Left forelimb (tissue), 1 donor: ENCODE results near the gene OR8B3.
"Not testable (repeated sequence)": the region's sequence is repeated elsewhere in the genome, so short reads cannot be mapped to it uniquely, and the experiment has no call there.

Experiments
- DNase-seq: peaks from one replicate; pipeline ENCODE4 v3.0.0-alpha.2; 2018; ENCODE audit warnings: low spot score

The OR8B3 gene

DNA sequence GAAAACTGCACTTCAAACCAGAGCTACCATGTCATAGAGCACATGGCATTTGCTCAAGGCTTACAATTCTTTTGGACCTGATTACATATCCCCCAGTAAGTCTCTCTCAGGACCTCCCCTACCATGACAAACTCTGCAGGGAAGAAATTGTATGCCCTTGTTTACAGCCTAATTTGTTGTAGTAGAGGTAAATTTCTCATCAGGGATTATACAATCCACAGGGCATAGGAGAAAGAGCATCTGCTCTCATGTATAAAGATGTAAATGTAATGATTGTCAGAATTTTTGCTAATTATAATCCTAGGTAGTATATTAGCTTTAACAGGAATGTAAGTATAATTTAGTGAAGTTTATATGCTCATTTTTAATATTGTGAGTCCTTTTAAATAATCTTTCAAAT is at the start of gene OR8B3:
Gene OR8B3 (minus strand): TSS at position 101 of the 400 bp plus-strand sequence. CDS start 1,673 bp downstream, outside the sequence.
- DNase-seq = no peak

GRCh38 chr11:124446916-124447315 is 48.1 kb upstream of the OR8B3 start:
- no peak for DNase-seq

DNA sequence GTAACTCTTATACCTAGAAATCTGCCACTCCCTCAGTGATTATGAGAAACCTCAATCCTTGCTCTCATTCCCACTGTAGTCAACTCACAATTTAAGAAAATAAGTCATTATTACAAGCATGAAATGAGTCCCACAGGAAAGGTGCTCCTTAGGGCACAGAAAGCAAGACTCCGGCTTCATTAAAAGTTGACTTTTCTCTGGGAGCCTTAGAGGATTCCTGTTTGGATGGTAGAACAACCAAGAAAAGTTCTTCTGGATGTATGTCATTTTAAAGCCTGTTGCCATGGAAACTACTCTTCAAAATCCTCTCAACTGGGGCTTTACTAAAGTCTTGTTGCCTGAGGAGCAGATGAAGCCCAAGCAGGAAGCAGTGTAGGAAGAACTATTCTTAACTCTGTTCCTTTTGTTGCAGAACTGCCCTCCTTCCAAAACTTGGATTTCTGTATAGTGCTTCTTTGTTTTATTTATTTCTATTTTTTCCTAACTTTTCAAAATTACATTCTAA is 46.9 kb upstream of the OR8B3 start, which contains the start of gene OR8B8:
Gene OR8B8 (minus strand): TSS at position 51 of the 505 bp plus-strand sequence. CDS start 4,611 bp downstream, outside the sequence.
- no peak for DNase-seq

DNA sequence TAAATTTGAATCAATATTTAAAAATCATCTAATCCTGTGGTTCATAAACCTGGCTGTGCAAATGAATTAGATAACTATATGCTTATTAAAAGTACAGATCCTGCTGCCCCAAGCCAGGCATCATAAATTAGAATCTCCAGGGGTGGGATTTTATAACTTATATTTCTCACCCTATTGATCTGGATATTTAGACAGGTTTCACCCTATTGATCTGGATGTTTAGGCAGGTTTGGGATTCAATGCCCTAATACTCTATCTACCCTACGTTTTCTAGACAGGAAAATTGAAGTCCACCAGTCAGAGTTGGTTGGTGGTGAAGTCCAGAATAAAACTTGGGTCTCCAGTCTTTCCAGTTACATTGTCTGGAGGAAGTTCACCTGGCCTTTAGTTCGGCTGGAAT is 44.0 kb upstream of the OR8B3 start:
- DNase-seq = no peak

DNA sequence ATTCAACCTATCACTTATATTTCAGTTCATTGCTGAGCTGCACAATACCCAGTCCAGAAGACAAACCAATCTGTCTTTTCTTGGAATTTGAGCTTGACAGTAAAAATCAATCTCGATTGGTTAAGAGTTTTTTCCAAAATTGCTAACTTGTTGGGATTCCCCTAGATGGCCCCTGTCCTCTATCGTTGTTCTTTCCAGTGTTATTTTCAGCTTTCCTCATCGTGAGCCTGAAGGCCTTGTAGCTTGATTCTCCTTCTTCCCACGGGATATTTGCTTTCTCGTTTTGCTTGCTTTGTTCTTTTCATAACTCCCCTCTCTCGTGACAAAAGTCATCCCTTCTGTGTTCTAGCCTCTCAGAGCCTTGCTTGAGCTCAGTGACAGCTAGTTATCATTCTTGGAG is 43.6 kb upstream of the OR8B3 start:
- DNase-seq = no peak

- no peak for DNase-seq
Observed at GRCh38 chr11:124441519-124441918, 42.7 kb upstream of the OR8B3 start.

DNA sequence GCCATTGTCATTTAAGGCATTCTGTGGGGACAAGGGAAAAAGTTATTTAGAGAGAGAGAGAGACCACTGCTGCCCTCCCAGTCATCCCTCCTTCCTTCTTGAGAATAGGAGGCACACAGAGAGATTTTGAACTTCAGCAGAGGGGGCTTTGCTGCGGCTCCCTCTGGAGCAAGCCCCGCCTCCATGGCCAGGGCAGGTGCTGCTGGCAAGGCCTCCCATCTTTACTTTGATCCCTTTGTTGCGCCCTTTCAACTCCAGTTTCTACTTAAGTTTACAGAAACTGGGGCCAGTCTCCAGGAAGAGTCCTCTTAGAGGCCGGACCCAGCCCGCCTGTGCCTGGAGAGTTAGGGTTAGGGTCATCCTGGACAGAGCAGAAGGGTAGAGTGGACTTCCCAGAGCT is 42.3 kb upstream of the OR8B3 start:
- DNase-seq = no peak

- DNase-seq = no peak
Observed at GRCh38 chr11:124440608-124441007, 41.8 kb upstream of the OR8B3 start.

- DNase-seq = no peak
Observed at GRCh38 chr11:124434699-124435098, 35.9 kb upstream of the OR8B3 start.

GRCh38 chr11:124429599-124429998 is 30.8 kb upstream of the OR8B3 start:
- DNase-seq = no peak

- no peak for DNase-seq
Observed at GRCh38 chr11:124424384-124424921, 25.6 kb upstream of the OR8B3 start, which contains the start of gene OR8B4. TSS of gene OR8B4 (minus strand) at chr11:124424871. CDS start at chr11:124424871, 0 bp downstream.

DNA sequence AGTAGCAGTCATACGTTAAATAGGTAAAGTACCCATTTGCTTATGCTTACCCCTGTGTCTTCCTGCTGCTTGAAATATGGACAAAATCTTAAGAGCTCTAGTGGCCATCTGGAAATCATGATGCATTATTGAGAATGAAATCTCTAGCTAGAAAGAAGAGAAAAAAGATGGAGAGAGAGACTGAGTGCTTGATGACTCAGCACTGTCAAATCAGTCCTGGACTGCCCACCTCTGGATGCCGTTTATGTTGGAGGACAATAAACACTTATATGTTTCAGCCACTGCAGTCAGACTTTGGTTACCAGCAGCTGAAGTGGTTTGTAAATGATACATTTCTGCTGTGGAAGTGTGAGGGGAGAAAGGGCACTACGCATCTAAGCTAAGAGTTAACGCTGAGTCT is 22.2 kb upstream of the OR8B3 start:
- no peak for DNase-seq

GRCh38 chr11:124415356-124415923 is 16.6 kb upstream of the OR8B3 start:
- no peak for DNase-seq

GRCh38 chr11:124409906-124410305 is 11.1 kb upstream of the OR8B3 start:
- no peak for DNase-seq

GRCh38 chr11:124405581-124405980 is 6.8 kb upstream of the OR8B3 start:
- DNase-seq = no peak

DNA sequence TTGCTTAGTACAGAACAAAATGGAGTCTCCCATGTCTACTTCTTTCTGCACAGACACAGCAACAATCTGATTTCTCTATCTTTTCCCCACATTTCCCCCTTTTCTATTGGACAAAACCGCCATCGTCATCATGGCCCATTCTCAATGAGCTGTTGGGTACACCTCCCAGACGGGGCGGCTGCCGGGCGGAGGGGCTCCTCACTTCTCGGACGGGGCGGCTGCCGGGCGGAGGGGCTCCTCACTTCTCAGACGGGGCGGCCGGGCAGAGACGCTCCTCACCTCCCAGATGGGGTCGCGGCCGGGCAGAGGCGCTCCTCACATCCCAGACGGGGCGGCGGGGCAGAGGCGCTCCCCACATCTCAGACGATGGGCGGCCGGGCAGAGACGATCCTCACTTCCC is 4.4 kb upstream of the OR8B3 start:
- DNase-seq = not testable (repeated sequence)

GRCh38 chr11:124402326-124402922 is 3.6 kb upstream of the OR8B3 start:
- no peak for DNase-seq

GRCh38 chr11:124396847-124397246 is 2.0 kb downstream of the OR8B3 start:
- DNase-seq = not testable (repeated sequence)

- DNase-seq = no peak
Observed at GRCh38 chr11:124394408-124394807, 4.4 kb downstream of the OR8B3 start.

GRCh38 chr11:124384399-124384798 is 14.4 kb downstream of the OR8B3 start, which contains the start of gene OR8B2:
TSS of gene OR8B2 (minus strand) at chr11:124384499. CDS start at chr11:124383343, 1,156 bp downstream.
- no peak for DNase-seq

DNA sequence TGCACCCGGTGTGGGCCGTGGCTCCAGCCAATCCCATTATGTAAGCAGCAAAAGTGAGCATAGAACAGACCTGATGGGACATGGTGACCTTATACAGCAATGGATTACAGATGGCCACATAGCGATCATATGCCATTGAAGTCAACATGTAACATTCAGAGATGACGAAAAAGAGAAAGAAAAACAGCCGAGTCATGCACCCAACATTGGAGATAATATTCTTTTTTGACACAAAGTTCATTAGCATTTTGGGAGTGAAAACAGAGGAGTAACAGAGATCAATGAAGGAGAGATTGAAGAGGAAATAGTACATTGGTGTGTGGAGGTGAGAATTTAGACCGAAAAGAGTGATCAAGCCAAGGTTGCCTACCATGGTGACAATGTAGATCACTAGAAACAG is 16.0 kb downstream of the OR8B3 start:
- not testable (repeated sequence) for DNase-seq

- DNase-seq = no peak
Observed at GRCh38 chr11:124380585-124380984, 18.2 kb downstream of the OR8B3 start.

DNA sequence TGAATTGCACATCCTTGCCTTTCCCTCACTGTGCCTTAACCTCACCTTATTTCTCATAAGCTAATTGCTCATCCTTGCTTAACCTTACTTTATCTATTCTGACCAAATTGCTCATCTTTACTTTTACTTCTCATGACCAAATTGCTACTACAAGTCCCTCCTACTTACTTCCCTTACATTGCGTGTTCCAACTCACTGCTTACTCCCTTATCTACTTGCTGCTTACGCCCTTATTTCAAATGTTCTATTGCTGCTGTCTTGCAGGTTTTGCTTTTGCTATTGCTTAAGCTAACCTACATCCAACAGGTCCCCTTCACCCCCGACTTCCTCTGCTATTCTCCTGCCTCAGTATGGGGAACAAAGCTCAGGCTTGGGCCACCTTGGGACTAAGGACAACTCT is 22.5 kb downstream of the OR8B3 start:
- no peak for DNase-seq
